Right lobe of liver (tissue), 4 donors: ENCODE data around the gene PLXNA2.

ENCODE experiments used
- CTCF ChIP-seq, 4 donors: fragments of 200-600 bp in 3 of 4; fragments of 450-650 bp in 1 of 4; IDR thresholded peaks; one replicate each; pipeline versions ENCODE4 v1.5.1 to v1.8.0; 2016 to 2022; ENCODE audit warnings: antibody characterized with exemption in 4 of 4, mild to moderate bottlenecking in 2 of 4
- POLR2A ChIP-seq: fragments of 450-650 bp; IDR thresholded peaks from one replicate; pipeline ENCODE4 v1.6.1; 2017; ENCODE audit warnings: antibody characterized with exemption, mild to moderate bottlenecking
- donor health status: DM: no; HTN: no; CAD: no.
- donor health status: DM: no; HTN: no; CAD: no.
- donor health status: DM: no; HTN: yes; CAD: no.

GRCh38 chr1:208057056-208057455 lies 187.1 kb downstream of the PLXNA2 start:
- no peak for TF ChIP-seq POLR2A
- no peak for TF ChIP-seq CTCF (IDR thresholded peaks at IDR 0.05)
